Activated CD4-positive, alpha-beta T cell treated with anti-CD3 and anti-CD28 coated beads, Interleukin-2, amount 50 U/mL, for 4 hours (primary cell): ENCODE data around the gene PARL.

Experiments
- DNase-seq, 2 experiments: peaks; one replicate each; pipeline ENCODE4 v3.0.0-alpha.2; 2020

The PARL gene

GRCh38 chr3:183884427-183885296 is at the start of gene PARL:
Gene PARL (minus strand): TSS chr3:183884880. CDS start chr3:183884846, 34 bp downstream.
- DNase-seq: peak; percentile 96

GRCh38 chr3:183933160-183933559 is 48.5 kb upstream of the PARL start:
- DNase-seq: no peak

GRCh38 chr3:183931881-183932280 is 47.2 kb upstream of the PARL start:
- no peak for DNase-seq

- DNase-seq: no peak
Measured at GRCh38 chr3:183930086-183930485, 45.4 kb upstream of the PARL start.

GRCh38 chr3:183927059-183927458 is 42.4 kb upstream of the PARL start:
- no peak for DNase-seq

- no peak for DNase-seq
Measured at GRCh38 chr3:183924956-183925355, 40.3 kb upstream of the PARL start.

- no peak for DNase-seq
Measured at GRCh38 chr3:183924543-183924942, 39.9 kb upstream of the PARL start.

GRCh38 chr3:183922421-183922820 is 37.7 kb upstream of the PARL start:
- no peak for DNase-seq

- DNase-seq: no peak
Measured at GRCh38 chr3:183921096-183921495, 36.4 kb upstream of the PARL start.

- no peak for DNase-seq
Measured at GRCh38 chr3:183920416-183920815, 35.7 kb upstream of the PARL start.

GRCh38 chr3:183918178-183918577 is 33.5 kb upstream of the PARL start:
- no peak for DNase-seq

- no peak for DNase-seq
Measured at GRCh38 chr3:183917776-183918175, 33.1 kb upstream of the PARL start.

GRCh38 chr3:183914856-183915255 is 30.2 kb upstream of the PARL start:
- no peak for DNase-seq

GRCh38 chr3:183913580-183913920 is 28.9 kb upstream of the PARL start:
- DNase-seq: no peak

GRCh38 chr3:183912895-183913579 is 28.4 kb upstream of the PARL start:
- no peak for DNase-seq

GRCh38 chr3:183911763-183912506 is 27.3 kb upstream of the PARL start:
- no peak for DNase-seq

- DNase-seq: no peak
Measured at GRCh38 chr3:183911087-183911486, 26.4 kb upstream of the PARL start.

GRCh38 chr3:183909030-183909600 is 24.4 kb upstream of the PARL start:
- no peak for DNase-seq

GRCh38 chr3:183907911-183908331 is 23.2 kb upstream of the PARL start:
- DNase-seq: no peak

GRCh38 chr3:183907176-183907575 is 22.5 kb upstream of the PARL start:
- DNase-seq: no peak

GRCh38 chr3:183906234-183906921 is 21.7 kb upstream of the PARL start:
- no peak for DNase-seq
